DMS153 (cell line): ENCODE results near the gene SQSTM1.
"Not testable (repeated sequence)": the region's sequence is repeated elsewhere in the genome, so short reads cannot be mapped to it uniquely, and the experiment has no call there.

Source experiments
- DNase-seq: peaks from one replicate; lab custom pipeline; 2025; lab: John Stamatoyannopoulos, UW

The SQSTM1 gene

GRCh38 chr5:179820483-179821297, at the start of gene SQSTM1:
SQSTM1 (plus strand) TSS chr5:179820905; CDS start chr5:179820937, 32 bp downstream.
- DNase-seq, result no peak

GRCh38 chr5:179771311-179771895, 49.3 kb upstream of the SQSTM1 start:
- DNase-seq, result no peak

GRCh38 chr5:179772351-179772750, 48.4 kb upstream of the SQSTM1 start:
- DNase-seq, result no peak

GRCh38 chr5:179773686-179774040, 47.0 kb upstream of the SQSTM1 start:
- DNase-seq, result no peak

- no peak for DNase-seq
Observed at GRCh38 chr5:179774442-179774841, 46.3 kb upstream of the SQSTM1 start.

- DNase-seq, result no peak
Observed at GRCh38 chr5:179776411-179776938, 44.2 kb upstream of the SQSTM1 start.

- no peak for DNase-seq
Observed at GRCh38 chr5:179777456-179777855, 43.2 kb upstream of the SQSTM1 start.

- DNase-seq, result no peak
Observed at GRCh38 chr5:179777909-179778308, 42.8 kb upstream of the SQSTM1 start.

GRCh38 chr5:179778591-179778990, 42.1 kb upstream of the SQSTM1 start:
- no peak for DNase-seq

- DNase-seq, result no peak
Observed at GRCh38 chr5:179779826-179780225, 40.9 kb upstream of the SQSTM1 start.

GRCh38 chr5:179780362-179780761, 40.3 kb upstream of the SQSTM1 start:
- DNase-seq, result no peak

GRCh38 chr5:179781846-179782245, 38.9 kb upstream of the SQSTM1 start:
- DNase-seq, result no peak

- DNase-seq, result no peak
Observed at GRCh38 chr5:179783128-179783527, 37.6 kb upstream of the SQSTM1 start.

GRCh38 chr5:179786861-179787260, 33.8 kb upstream of the SQSTM1 start:
- DNase-seq, result no peak

- DNase-seq, result no peak
Observed at GRCh38 chr5:179788193-179788854, 32.4 kb upstream of the SQSTM1 start.

GRCh38 chr5:179789278-179789677, 31.4 kb upstream of the SQSTM1 start:
- DNase-seq, result not testable (repeated sequence)

- no peak for DNase-seq
Observed at GRCh38 chr5:179791881-179792611, 28.7 kb upstream of the SQSTM1 start.

GRCh38 chr5:179792612-179793467, 27.9 kb upstream of the SQSTM1 start:
- no peak for DNase-seq

- DNase-seq, result no peak
Observed at GRCh38 chr5:179793468-179794139, 27.1 kb upstream of the SQSTM1 start, which contains the start of gene LTC4S. LTC4S (plus strand) TSS chr5:179793986; CDS start chr5:179794081, 95 bp downstream.

- no peak for DNase-seq
Observed at GRCh38 chr5:179794171-179794570, 26.5 kb upstream of the SQSTM1 start.

GRCh38 chr5:179794575-179794974, 26.1 kb upstream of the SQSTM1 start:
- DNase-seq, result no peak
